Retinal pigment epithelial cell (primary cell): Measurements from ENCODE around the gene ALOX5.

Experiments
- DNase-seq: peaks from one replicate; pipeline ENCODE4 v3.0.0-alpha.2; 2010; ENCODE audit warnings: low read depth
- H3K4me3 ChIP-seq: 2 replicates; pipeline ENCODE4 v1.5.1; 2011; ENCODE audit warnings: mild to moderate bottlenecking, low read length, control low read depth, moderate library complexity
- CTCF ChIP-seq: conservative IDR thresholded peaks from 2 replicates; pipeline ENCODE4 v1.5.1; 2011; ENCODE audit warnings: low read depth, low read length, control low read depth, inconsistent platforms

Gene ALOX5

GRCh38 chr10:45443101-45444009 lies 69.3 kb downstream of the ALOX5 start:
- no peak for TF ChIP-seq CTCF
- H3K4me3 ChIP-seq = no peak overlapping the region
- DNase-seq = no peak

GRCh38 chr10:45444022-45444421 lies 70.0 kb downstream of the ALOX5 start:
- H3K4me3 ChIP-seq = no peak overlapping the region
- TF ChIP-seq CTCF = no peak
- no peak for DNase-seq

- no peak for TF ChIP-seq CTCF
- no peak for DNase-seq
- no peak overlapping the region for H3K4me3 ChIP-seq
Observed at GRCh38 chr10:45444976-45445898, 71.2 kb downstream of the ALOX5 start.

- no peak overlapping the region for H3K4me3 ChIP-seq
- TF ChIP-seq CTCF = no peak
Observed at GRCh38 chr10:45446858-45447257, 72.8 kb downstream of the ALOX5 start.

GRCh38 chr10:45447416-45447815 lies 73.4 kb downstream of the ALOX5 start:
- no peak for DNase-seq
- no peak for TF ChIP-seq CTCF
- H3K4me3 ChIP-seq = no peak overlapping the region

More at GRCh38 chr10:45446858-45447257, 72.8 kb downstream of the ALOX5 start:
- DNase-seq = no peak

GRCh38 chr10:45450866-45451265 lies 76.8 kb downstream of the ALOX5 start:
- H3K4me3 ChIP-seq = no peak overlapping the region
- DNase-seq = no peak
- no peak for TF ChIP-seq CTCF
